Activated T-helper 17 cell treated with anti-CD3 and anti-CD28 coated beads, Interleukin-2, amount 50 U/mL, for 72 hours (primary cell): Measurements from ENCODE around the gene NAT9. TPM values are rescaled to one million over a fixed set of nuclear protein-coding genes. Genes with fewer than 3 reads are reported as not detected.
A peak's percentile ranks its signal among the peaks of the same experiment; 100 is the strongest.

Experiments used
- ATAC-seq: fragments of 150-1000 bp; cut with Tn5 transposase; replicated peaks from 2 replicates; pipeline ENCODE4 v1.10.0; 2021; ENCODE audit warnings: mild to moderate bottlenecking, moderate library complexity
- H3K27ac Mint-ChIP-seq: one replicate; pipeline ENCODE4 v1.8.0; 2022; ENCODE audit warnings: mixed read lengths
- H3K27me3 Mint-ChIP-seq: one replicate; pipeline ENCODE4 v1.8.0; 2022; ENCODE audit warnings: mixed read lengths
- H3K36me3 Mint-ChIP-seq: one replicate; pipeline ENCODE4 v1.8.0; 2022; ENCODE audit warnings: low read depth, mild to moderate bottlenecking, mixed read lengths
- H3K4me1 Mint-ChIP-seq: one replicate; pipeline ENCODE4 v1.8.0; 2022; ENCODE audit warnings: mixed read lengths
- H3K4me3 Mint-ChIP-seq: one replicate; pipeline ENCODE4 v1.8.0; 2022; ENCODE audit warnings: mild to moderate bottlenecking, mixed read lengths
- H3K9me3 Mint-ChIP-seq: one replicate; pipeline ENCODE4 v1.8.0; 2022; ENCODE audit warnings: mixed read lengths
- total RNA-seq, 2 donors: library from RNA; stranded (reverse); gene quantifications; one replicate each; pipeline ENCODE4 v1.2.3, GENCODE V29; 2022

Gene NAT9
- total RNA-seq, 2 donors from 2014 or later: 31.6 to 39.2 TPM

GRCh38 chr17:74777901-74778515 lies 1.9 kb upstream of the NAT9 start:
- H3K36me3 Mint-ChIP-seq: peaks cover 34% of the 10 kb centered on the region
- no peaks in the 10 kb centered on the region for H3K9me3 Mint-ChIP-seq
- no peak for ATAC-seq
- peak overlapping the region; percentile 100 for H3K4me3 Mint-ChIP-seq
- H3K4me1 Mint-ChIP-seq: peaks cover 31% of the 10 kb centered on the region
- no peaks in the 10 kb centered on the region for H3K27me3 Mint-ChIP-seq
- no peak overlapping the region for H3K27ac Mint-ChIP-seq

GRCh38 chr17:74776990-74777389 lies 845 bp upstream of the NAT9 start:
- Mint-ChIP-seq H3K4me1 (peaks cover 31% of the 10 kb centered on the region), H3K9me3 (no peaks in the 10 kb centered on the region), H3K4me3 (peak overlapping the region; percentile 100), H3K36me3 (peaks cover 44% of the 10 kb centered on the region), H3K27ac (peak overlapping the region; percentile 100), H3K27me3 (no peaks in the 10 kb centered on the region)
- no peak for ATAC-seq

GRCh38 chr17:74775409-74776043 lies 619 bp downstream of the NAT9 start:
- H3K27ac Mint-ChIP-seq: peak overlapping the region; percentile 100

GRCh38 chr17:74773871-74774286 lies 2.3 kb downstream of the NAT9 start:
- Mint-ChIP-seq H3K27me3 (no peaks in the 10 kb centered on the region), H3K4me3 (peak overlapping the region; percentile 51), H3K9me3 (no peaks in the 10 kb centered on the region), H3K36me3 (peaks cover 62% of the 10 kb centered on the region), H3K27ac (peak overlapping the region; percentile 67), H3K4me1 (peaks cover 21% of the 10 kb centered on the region)
- no peak for ATAC-seq

More at GRCh38 chr17:74775409-74776043, 619 bp downstream of the NAT9 start:
- Mint-ChIP-seq H3K4me1 (peaks cover 30% of the 10 kb centered on the region), H3K27me3 (no peaks in the 10 kb centered on the region), H3K4me3 (peak overlapping the region; percentile 100), H3K36me3 (peaks cover 46% of the 10 kb centered on the region), H3K9me3 (no peaks in the 10 kb centered on the region)
- ATAC-seq: no peak

- Mint-ChIP-seq H3K36me3 (peaks cover 66% of the 10 kb centered on the region), H3K4me3 (peak overlapping the region; percentile 51), H3K27me3 (no peaks in the 10 kb centered on the region), H3K9me3 (no peaks in the 10 kb centered on the region), H3K4me1 (peaks cover 21% of the 10 kb centered on the region), H3K27ac (peak overlapping the region; percentile 67)
- ATAC-seq: no peak
These were observed 2.7 kb downstream of the NAT9 start for GRCh38 chr17:74773414-74773813.

DNA sequence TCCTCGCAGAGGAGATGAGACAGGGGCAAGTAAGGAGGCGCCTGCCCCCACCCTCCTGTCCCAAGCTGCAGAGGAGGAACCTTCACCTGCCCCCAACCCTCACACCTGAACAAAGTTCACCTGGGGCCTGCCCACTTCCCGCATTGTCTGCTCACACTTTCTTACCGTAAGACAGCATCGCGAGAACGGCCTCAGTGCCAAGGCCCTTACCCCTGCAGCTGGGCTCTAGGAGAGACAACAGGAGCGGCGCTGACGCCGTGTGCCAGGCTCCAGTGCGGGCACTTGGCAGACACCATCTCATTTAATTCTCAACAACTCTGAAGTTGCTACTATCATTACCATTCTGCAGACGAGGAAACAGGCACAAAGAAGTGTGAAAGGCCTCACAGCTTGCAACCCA lies 4.1 kb downstream of the NAT9 start:
- Mint-ChIP-seq H3K4me3 (no peak overlapping the region), H3K27me3 (no peaks in the 10 kb centered on the region), H3K27ac (peak overlapping the region; percentile 55), H3K9me3 (no peaks in the 10 kb centered on the region), H3K4me1 (peaks cover 16% of the 10 kb centered on the region), H3K36me3 (peaks cover 76% of the 10 kb centered on the region)
- no peak for ATAC-seq

DNA sequence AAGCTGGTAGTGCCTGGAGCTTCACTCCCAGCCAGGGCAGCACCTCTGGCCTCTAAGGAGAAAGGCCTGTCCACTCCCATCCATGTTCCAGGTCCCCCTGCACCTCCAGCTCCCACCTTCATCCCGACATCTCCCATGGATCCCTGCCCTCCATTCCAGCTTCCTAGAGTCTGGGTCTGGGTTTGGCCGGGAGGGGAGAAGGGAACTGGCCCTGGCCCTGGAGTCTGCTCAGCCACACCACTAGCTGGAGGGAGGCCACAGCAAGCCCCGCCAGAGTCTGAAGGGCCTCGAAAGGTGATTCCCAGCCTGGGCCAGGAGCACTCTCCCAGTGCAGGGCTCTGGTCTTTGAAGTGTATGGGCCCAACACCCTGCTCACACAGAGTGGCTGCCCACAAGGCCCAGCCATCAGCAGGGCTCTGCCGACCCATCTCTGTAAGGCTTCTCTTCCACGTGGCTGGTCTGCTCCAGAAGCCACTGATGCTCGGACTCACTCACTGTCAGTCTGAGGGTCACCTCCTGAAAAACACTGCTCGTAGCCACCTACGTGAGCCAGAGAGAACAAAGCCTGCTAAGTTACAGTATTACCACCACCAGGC lies 4.7 kb downstream of the NAT9 start:
- Mint-ChIP-seq H3K36me3 (peaks cover 82% of the 10 kb centered on the region), H3K4me3 (no peak overlapping the region), H3K9me3 (no peaks in the 10 kb centered on the region), H3K4me1 (peaks cover 16% of the 10 kb centered on the region), H3K27ac (no peak overlapping the region), H3K27me3 (no peaks in the 10 kb centered on the region)
- no peak for ATAC-seq

DNA sequence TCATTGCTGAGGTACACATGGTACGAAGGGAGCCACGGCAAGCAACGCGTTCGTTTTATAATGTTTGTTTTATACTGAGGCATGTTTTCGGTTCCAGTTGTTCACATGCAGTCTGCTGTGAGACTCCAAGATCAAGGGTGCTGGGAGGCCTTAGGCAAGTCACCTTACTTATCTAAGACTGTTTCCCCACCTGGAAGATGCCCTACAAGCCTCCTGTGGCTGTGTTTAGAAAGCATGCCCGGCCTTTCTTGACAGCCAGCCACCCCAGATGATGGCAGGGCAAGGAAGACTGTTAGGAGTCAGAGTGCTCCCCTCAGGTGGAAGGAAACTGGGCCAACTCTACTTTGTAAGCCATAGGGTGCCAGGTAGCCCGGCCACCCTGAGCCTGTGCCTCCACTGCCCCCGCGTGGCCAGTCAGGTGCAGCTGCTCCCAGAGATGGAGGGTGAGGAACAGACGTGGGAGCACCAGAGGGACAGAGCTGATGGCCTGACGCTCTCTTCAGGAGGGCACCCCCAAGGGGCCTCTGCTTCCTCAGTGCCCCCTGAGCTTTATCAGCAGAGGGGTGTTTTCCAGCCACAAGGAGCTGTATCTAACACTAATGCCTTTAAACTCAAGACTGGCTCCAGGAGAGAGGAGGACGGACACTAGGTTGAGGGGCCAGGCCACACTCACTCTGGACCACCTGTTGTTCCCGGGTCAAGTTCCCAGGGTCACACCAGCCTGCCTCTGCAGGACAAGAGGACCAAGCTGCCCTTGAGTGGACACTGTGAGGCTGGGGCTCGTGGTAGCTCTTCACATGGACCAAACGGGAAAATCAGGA lies 5.4 kb downstream of the NAT9 start:
- Mint-ChIP-seq H3K36me3 (peaks cover 82% of the 10 kb centered on the region), H3K4me1 (peaks cover 11% of the 10 kb centered on the region), H3K27me3 (no peaks in the 10 kb centered on the region), H3K9me3 (no peaks in the 10 kb centered on the region), H3K27ac (peak overlapping the region; percentile 72), H3K4me3 (no peak overlapping the region)
- peak; percentile 92 for ATAC-seq

DNA sequence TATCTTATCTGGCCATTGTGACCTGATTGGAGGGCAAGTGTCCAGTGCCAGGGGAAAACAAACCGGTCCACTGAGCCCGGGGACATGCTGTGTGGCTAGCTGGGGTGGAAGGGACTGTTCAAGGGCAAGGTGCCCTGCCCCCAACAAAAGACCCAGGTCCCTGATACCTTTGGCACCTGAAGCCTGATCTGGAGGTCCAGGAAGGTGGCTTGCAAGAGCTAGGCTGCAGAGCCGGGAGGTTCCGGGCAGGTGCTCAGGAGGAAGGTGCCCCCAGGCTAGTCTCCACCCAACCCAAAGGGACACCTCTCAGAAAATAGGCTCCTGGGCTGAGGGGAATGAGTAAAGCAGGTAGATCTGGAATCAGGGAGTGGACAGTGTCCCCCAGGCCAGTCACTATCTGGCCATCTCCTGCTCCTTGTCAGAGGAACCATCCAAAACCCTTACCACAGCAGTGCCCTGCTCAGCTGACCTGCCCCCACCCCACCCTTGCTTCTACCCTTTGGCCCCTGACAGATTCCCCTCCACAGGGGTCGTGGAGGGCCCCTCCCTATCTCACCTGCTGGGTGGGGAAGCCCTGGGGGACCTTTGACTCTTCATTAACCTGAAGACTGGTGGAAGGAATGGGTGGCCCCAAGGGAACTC lies 6.2 kb downstream of the NAT9 start:
- Mint-ChIP-seq H3K4me3 (no peak overlapping the region), H3K36me3 (peaks cover 84% of the 10 kb centered on the region), H3K27ac (peak overlapping the region; percentile 72), H3K4me1 (peaks cover 9% of the 10 kb centered on the region), H3K27me3 (no peaks in the 10 kb centered on the region), H3K9me3 (no peaks in the 10 kb centered on the region)
- ATAC-seq: no peak

DNA sequence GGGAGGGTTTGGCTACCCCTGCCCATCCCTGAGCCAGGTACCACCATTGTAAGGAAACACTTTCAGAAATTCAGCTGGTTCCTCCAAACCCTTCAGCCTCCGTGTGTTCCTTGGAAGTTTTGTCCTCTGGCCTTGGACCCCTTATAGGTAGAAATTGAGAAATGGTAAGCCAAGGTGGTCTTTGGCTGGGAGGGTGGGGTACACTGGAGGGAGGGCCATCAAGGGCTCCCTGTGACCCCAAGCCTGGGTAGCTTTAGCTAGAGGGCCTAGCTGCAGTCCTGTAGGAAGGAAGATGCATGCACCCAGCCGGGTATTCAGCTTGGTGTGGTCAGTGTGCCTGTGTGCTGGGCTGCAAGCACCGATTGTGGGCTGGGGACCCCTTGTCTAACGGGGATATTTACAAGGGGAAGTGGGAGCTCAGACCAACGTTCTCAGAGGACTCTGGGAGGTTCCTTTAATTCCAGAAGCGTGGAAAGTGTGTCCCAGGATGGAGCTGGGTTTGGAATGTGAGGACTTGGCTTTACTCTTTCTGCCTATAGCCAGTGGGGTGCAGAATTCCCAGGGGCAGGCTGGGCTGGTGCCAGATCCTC lies 6.8 kb downstream of the NAT9 start:
- Mint-ChIP-seq H3K4me3 (no peak overlapping the region), H3K9me3 (no peaks in the 10 kb centered on the region), H3K36me3 (peaks cover 89% of the 10 kb centered on the region), H3K4me1 (peaks cover 9% of the 10 kb centered on the region), H3K27ac (peak overlapping the region; percentile 81), H3K27me3 (no peaks in the 10 kb centered on the region)
- no peak for ATAC-seq

- ATAC-seq: no peak
- H3K9me3 Mint-ChIP-seq: no peaks in the 10 kb centered on the region
- H3K36me3 Mint-ChIP-seq: peaks cover 83% of the 10 kb centered on the region
- H3K4me3 Mint-ChIP-seq: no peak overlapping the region
- no peaks in the 10 kb centered on the region for H3K27me3 Mint-ChIP-seq
- peak overlapping the region; percentile 81 for H3K27ac Mint-ChIP-seq
- peaks cover 9% of the 10 kb centered on the region for H3K4me1 Mint-ChIP-seq
These were observed 7.4 kb downstream of the NAT9 start for GRCh38 chr17:74768763-74769114.

DNA sequence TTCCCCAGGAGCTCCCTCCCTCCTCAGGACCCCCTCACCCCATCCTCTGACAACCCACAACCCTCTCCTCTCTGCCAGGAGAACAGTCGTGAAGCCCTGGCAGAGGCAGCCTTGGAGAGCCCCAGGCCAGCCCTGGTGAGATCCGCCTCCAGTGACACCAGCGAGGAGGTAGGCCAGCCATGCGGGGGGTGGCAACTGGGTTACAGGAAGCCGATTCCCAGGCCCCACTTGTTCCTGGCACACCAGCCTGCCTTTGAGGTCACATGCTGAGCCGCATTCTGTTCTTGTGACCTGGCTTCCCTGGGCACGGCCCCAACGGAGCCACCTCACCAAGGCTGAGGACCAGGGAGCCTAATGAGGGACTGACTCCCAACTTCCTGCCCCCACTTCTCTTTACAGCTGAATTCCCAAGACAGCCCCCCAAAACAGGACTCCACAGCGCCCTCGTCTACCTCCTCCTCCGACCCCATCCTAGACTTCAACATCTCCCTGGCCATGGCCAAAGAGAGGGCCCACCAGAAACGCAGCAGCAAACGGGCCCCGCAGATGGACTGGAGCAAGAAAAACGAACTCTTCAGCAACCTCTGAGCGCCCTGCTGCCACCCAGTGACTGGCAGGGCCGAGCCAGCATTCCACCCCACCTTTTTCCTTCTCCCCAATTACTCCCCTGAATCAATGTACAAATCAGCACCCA lies 7.9 kb downstream of the NAT9 start:
- no peaks in the 10 kb centered on the region for H3K27me3 Mint-ChIP-seq
- ATAC-seq: no peak
- H3K27ac Mint-ChIP-seq: peak overlapping the region; percentile 81
- H3K9me3 Mint-ChIP-seq: no peaks in the 10 kb centered on the region
- no peak overlapping the region for H3K4me3 Mint-ChIP-seq
- H3K4me1 Mint-ChIP-seq: peaks cover 9% of the 10 kb centered on the region
- peaks cover 79% of the 10 kb centered on the region for H3K36me3 Mint-ChIP-seq

DNA sequence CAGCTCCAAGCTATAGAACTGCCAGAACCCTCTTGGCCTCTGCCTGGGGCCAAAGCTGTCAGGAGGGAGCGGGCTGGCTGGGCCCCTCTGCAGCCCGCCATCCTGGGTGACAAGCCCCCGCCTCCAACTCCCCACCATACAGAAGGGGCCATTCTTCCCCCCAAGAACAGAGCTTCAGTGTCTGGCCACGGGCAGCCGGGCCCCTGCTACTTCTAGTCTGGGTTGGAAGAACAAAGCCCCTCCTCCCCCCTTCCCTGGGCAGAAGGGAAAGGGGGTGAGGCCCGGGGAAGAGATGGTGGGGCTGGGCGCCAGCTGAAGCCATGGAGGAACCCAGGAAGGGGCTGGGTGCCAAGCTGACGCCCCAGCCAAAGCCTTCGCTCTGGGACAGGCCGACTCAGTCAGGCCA lies 9.0 kb downstream of the NAT9 start:
- no peak for ATAC-seq
- H3K9me3 Mint-ChIP-seq: no peaks in the 10 kb centered on the region
- no peak overlapping the region for H3K4me3 Mint-ChIP-seq
- H3K27ac Mint-ChIP-seq: peak overlapping the region; percentile 55
- peaks cover 9% of the 10 kb centered on the region for H3K4me1 Mint-ChIP-seq
- peaks cover 75% of the 10 kb centered on the region for H3K36me3 Mint-ChIP-seq
- no peaks in the 10 kb centered on the region for H3K27me3 Mint-ChIP-seq
